Measurements from ENCODE around the gene ZNF491. TPM values are rescaled to one million over a fixed set of nuclear protein-coding genes. Genes with fewer than 3 reads are reported as not detected.

ZNF491 gene
- total RNA-seq, 1 experiment from 2014 or later: not detected

DNA sequence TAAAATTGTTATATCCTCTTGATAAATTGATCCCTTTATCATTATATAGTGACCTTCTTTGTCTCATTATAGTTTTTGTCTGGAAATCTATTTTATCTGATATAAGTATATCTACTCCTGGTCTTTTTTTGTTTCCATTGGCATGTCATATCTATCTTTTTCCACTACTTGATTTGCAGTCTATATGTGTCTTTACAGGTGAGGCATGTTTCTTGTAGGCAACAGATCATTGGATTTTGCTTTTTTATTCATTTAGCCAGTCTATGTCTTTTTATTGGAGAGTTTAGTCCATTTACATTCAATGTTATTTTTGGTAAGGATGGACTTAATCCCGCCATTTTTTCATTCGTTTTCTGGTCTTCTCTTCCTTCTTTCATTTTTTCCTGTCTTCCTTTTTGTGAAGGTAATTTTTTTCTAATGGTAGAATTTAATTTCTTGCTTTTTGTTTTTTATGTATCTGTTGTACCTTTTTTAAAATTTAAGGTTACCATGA lies 46.0 kb upstream of the ZNF491 start:
- H3K4me3 ChIP-seq (replicated peaks in 1 of 2; ENCODE audit: low read depth in 1 of 2, low read length in 2 of 2): no peak overlapping the region
- CTCF ChIA-PET: no interaction called here
- no TSS peak for BruUV-seq (replicated peaks)

More for the DNA sequence above, 46.0 kb upstream of the ZNF491 start:
- H3K27me3 ChIP-seq (ENCODE audit: insufficient read depth, low read length): no peaks in the 10 kb centered on the region
- ChIA-PET POLR2A (no interaction called here), RAD21 (ENCODE audit: low non-redundant PET in 1 of 2, low total read pairs in 2 of 2, uncharacterized antibody in 2 of 2, unreplicated experiment in 2 of 2) (no interaction called here)
- H3K9me2 ChIP-seq (ENCODE audit: insufficient read depth): no peaks in the 10 kb centered on the region
- ATAC-seq (no peak), DNase-seq (ENCODE audit: low read depth, low spot score) (no peak)
- H3K9ac ChIP-seq (ENCODE audit: low read length): no peak overlapping the region
- no peak overlapping the region for H2AFZ ChIP-seq (ENCODE audit: low read depth, low read length, poor library complexity, severe bottlenecking)
- H3K36me3 ChIP-seq (ENCODE audit: control insufficient read depth in 1 of 2, insufficient read depth in 2 of 2, low read length in 2 of 2): no peaks in the 10 kb centered on the region
- TF ChIP-seq TCF7L2 (IDR thresholded peaks at IDR 0.05; ENCODE audit: borderline replicate concordance, extremely low read depth, insufficient read depth, insufficient read length) (no peak), JUND (IDR thresholded peaks at IDR 0.05) (no peak), ELF1 (IDR thresholded peaks at IDR 0.05; ENCODE audit: borderline replicate concordance, low read depth) (no peak), YY1 (IDR thresholded peaks at IDR 0.05; ENCODE audit: extremely low read depth, insufficient replicate concordance, low read depth, low read length) (no peak), CEBPB (IDR thresholded peaks at IDR 0.05; ENCODE audit: low read depth) (no peak), SRF (IDR thresholded peaks at IDR 0.05; ENCODE audit: low read depth) (no peak), ZFX (IDR thresholded peaks at IDR 0.05) (no peak), POLR2AphosphoS5 (IDR thresholded peaks at IDR 0.05; ENCODE audit: low read depth, low read length) (no peak), FOSL1 (IDR thresholded peaks at IDR 0.05; ENCODE audit: low read depth) (no peak), EZH2phosphoT487 (IDR thresholded peaks at IDR 0.05; ENCODE audit: borderline replicate concordance) (no peak), EGR1 (IDR thresholded peaks at IDR 0.05; ENCODE audit: low read depth) (no peak), ZNF274 (IDR thresholded peaks at IDR 0.05; ENCODE audit: low read depth, low read length) (no peak), SP1 (IDR thresholded peaks at IDR 0.05; ENCODE audit: low read depth) (no peak), POLR2A (IDR thresholded peaks at IDR 0.05; ENCODE audit: borderline replicate concordance, extremely low read depth, insufficient read depth, insufficient read length) (no peak), CBX3 (IDR thresholded peaks at IDR 0.05; ENCODE audit: low read depth) (no peak)
- TF ChIP-seq, protein P1, sequence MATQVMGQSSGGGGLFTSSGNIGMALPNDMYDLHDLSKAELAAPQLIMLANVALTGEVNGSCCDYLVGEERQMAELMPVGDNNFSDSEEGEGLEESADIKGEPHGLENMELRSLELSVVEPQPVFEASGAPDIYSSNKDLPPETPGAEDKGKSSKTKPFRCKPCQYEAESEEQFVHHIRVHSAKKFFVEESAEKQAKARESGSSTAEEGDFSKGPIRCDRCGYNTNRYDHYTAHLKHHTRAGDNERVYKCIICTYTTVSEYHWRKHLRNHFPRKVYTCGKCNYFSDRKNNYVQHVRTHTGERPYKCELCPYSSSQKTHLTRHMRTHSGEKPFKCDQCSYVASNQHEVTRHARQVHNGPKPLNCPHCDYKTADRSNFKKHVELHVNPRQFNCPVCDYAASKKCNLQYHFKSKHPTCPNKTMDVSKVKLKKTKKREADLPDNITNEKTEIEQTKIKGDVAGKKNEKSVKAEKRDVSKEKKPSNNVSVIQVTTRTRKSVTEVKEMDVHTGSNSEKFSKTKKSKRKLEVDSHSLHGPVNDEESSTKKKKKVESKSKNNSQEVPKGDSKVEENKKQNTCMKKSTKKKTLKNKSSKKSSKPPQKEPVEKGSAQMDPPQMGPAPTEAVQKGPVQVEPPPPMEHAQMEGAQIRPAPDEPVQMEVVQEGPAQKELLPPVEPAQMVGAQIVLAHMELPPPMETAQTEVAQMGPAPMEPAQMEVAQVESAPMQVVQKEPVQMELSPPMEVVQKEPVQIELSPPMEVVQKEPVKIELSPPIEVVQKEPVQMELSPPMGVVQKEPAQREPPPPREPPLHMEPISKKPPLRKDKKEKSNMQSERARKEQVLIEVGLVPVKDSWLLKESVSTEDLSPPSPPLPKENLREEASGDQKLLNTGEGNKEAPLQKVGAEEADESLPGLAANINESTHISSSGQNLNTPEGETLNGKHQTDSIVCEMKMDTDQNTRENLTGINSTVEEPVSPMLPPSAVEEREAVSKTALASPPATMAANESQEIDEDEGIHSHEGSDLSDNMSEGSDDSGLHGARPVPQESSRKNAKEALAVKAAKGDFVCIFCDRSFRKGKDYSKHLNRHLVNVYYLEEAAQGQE (IDR thresholded peaks at IDR 0.05; ENCODE audit: low read depth): no peak
- TF ChIP-seq, protein P2, sequence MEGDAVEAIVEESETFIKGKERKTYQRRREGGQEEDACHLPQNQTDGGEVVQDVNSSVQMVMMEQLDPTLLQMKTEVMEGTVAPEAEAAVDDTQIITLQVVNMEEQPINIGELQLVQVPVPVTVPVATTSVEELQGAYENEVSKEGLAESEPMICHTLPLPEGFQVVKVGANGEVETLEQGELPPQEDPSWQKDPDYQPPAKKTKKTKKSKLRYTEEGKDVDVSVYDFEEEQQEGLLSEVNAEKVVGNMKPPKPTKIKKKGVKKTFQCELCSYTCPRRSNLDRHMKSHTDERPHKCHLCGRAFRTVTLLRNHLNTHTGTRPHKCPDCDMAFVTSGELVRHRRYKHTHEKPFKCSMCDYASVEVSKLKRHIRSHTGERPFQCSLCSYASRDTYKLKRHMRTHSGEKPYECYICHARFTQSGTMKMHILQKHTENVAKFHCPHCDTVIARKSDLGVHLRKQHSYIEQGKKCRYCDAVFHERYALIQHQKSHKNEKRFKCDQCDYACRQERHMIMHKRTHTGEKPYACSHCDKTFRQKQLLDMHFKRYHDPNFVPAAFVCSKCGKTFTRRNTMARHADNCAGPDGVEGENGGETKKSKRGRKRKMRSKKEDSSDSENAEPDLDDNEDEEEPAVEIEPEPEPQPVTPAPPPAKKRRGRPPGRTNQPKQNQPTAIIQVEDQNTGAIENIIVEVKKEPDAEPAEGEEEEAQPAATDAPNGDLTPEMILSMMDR (IDR thresholded peaks at IDR 0.05 in 2 of 3, conservative IDR thresholded peaks at IDR 0.05 in 1 of 3; ENCODE audit: borderline replicate concordance in 1 of 3, insufficient read depth in 1 of 3, low read depth in 2 of 3, low read length in 2 of 3): no peak
- TF ChIP-seq, protein P3, sequence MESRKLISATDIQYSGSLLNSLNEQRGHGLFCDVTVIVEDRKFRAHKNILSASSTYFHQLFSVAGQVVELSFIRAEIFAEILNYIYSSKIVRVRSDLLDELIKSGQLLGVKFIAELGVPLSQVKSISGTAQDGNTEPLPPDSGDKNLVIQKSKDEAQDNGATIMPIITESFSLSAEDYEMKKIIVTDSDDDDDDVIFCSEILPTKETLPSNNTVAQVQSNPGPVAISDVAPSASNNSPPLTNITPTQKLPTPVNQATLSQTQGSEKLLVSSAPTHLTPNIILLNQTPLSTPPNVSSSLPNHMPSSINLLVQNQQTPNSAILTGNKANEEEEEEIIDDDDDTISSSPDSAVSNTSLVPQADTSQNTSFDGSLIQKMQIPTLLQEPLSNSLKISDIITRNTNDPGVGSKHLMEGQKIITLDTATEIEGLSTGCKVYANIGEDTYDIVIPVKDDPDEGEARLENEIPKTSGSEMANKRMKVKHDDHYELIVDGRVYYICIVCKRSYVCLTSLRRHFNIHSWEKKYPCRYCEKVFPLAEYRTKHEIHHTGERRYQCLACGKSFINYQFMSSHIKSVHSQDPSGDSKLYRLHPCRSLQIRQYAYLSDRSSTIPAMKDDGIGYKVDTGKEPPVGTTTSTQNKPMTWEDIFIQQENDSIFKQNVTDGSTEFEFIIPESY (IDR thresholded peaks at IDR 0.05; ENCODE audit: extremely low read depth, insufficient replicate concordance, low read length): no peak
- H3K4me1 ChIP-seq (ENCODE audit: control insufficient read depth in 1 of 2, insufficient read depth in 2 of 2, low read length in 2 of 2): no peaks in the 10 kb centered on the region
- intact Hi-C loops (cut with micrococcal nuclease): no loop called here
- peaks cover 10 to 14% of the 10 kb centered on the region in 2 experiments; a peak in 3 of 4 replicates for H3K9me3 ChIP-seq (ENCODE audit: control insufficient read depth in 1 of 2, insufficient read depth in 1 of 2, low read depth in 1 of 2, low read length in 2 of 2)
- no peaks in the 10 kb centered on the region for H4K20me1 ChIP-seq (ENCODE audit: insufficient read depth)
- no peak overlapping the region for H3K4me2 ChIP-seq (ENCODE audit: low read length)
- H3K79me2 ChIP-seq (ENCODE audit: insufficient read depth, low read length): no peaks in the 10 kb centered on the region
- H3K27ac ChIP-seq (ENCODE audit: low read depth, low read length): no peak overlapping the region

Measured in HCT116 (cell line).